SK-N-SH treated with all-trans-retinoic acid at 6 μM for 48 hours (cell line): Measurements from ENCODE around the gene ZFAND3.
"Not testable (repeated sequence)": the region's sequence is repeated elsewhere in the genome, so short reads cannot be mapped to it uniquely, and the experiment has no call there.

Source experiments
- ATAC-seq: fragments of 200-7000 bp; cut with Tn5 transposase; 3 replicates; pipeline ENCODE4 v1.9.1; 2020; ENCODE audit warnings: mild to moderate bottlenecking, moderate library complexity
- ARNTL ChIP-seq: fragments of 450-650 bp; formaldehyde crosslinking; IDR thresholded peaks from 2 replicates; pipeline ENCODE4 v1.5.0; 2020; ENCODE audit warnings: low read depth, mild to moderate bottlenecking, moderate library complexity, borderline replicate concordance
- BACH2 ChIP-seq: fragments of 250-450 bp; sonication (Bioruptor Pico); IDR thresholded peaks from 2 replicates; pipeline ENCODE4 v1.9.0; 2021; ENCODE audit warnings: mild to moderate bottlenecking, borderline replicate concordance
- CREB5 ChIP-seq: fragments of 250-450 bp; sonication (Bioruptor Pico); IDR thresholded peaks from 2 replicates; pipeline ENCODE4 v1.5.1; 2020; ENCODE audit warnings: low read depth, mild to moderate bottlenecking, moderate library complexity
- CSDC2 ChIP-seq: fragments of 250-450 bp; sonication (Bioruptor Pico); IDR thresholded peaks from 2 replicates; pipeline ENCODE4 v1.5.0; 2020; ENCODE audit warnings: mild to moderate bottlenecking, moderate library complexity
- CSRNP3 ChIP-seq: fragments of 250-450 bp; sonication (Bioruptor Pico); IDR thresholded peaks from 2 replicates; pipeline ENCODE4 v1.5.1; 2021; ENCODE audit warnings: mild to moderate bottlenecking, moderate library complexity
- ESRRG ChIP-seq: fragments of 250-450 bp; sonication (Bioruptor Pico); IDR thresholded peaks from 2 replicates; pipeline ENCODE4 v1.6.1; 2021; ENCODE audit warnings: mild to moderate bottlenecking
- GLIS3 ChIP-seq: fragments of 250-450 bp; sonication (Bioruptor Pico); IDR thresholded peaks from 2 replicates; pipeline ENCODE4 v1.5.0; 2020; ENCODE audit warnings: mild to moderate bottlenecking, moderate library complexity
- OSR1 ChIP-seq: fragments of 250-450 bp; sonication (Bioruptor Pico); IDR thresholded peaks from 2 replicates; pipeline ENCODE4 v1.8.0; 2022; ENCODE audit warnings: moderate library complexity, mild to moderate bottlenecking, inconsistent platforms
- PPARA ChIP-seq: fragments of 250-450 bp; sonication (Bioruptor Pico); IDR thresholded peaks from 2 replicates; pipeline ENCODE4 v1.5.0; 2020; ENCODE audit warnings: mild to moderate bottlenecking, borderline replicate concordance
- RARB ChIP-seq: fragments of 250-450 bp; sonication (Bioruptor Pico); IDR thresholded peaks from 2 replicates; pipeline ENCODE4 v1.8.0; 2021; ENCODE audit warnings: mild to moderate bottlenecking, moderate library complexity
- SNAI2 ChIP-seq: fragments of 250-450 bp; sonication (Bioruptor Pico); IDR thresholded peaks from 2 replicates; pipeline ENCODE4 v1.5.0; 2020; ENCODE audit warnings: mild to moderate bottlenecking, moderate library complexity
- TCF4 ChIP-seq: fragments of 250-450 bp; sonication (Bioruptor Pico); IDR thresholded peaks from 2 replicates; pipeline ENCODE4 v1.8.0; 2021; ENCODE audit warnings: mild to moderate bottlenecking, moderate library complexity, borderline replicate concordance
- TOX ChIP-seq: fragments of 250-450 bp; sonication (Bioruptor Pico); IDR thresholded peaks from 2 replicates; pipeline ENCODE4 v1.8.0; 2021; ENCODE audit warnings: mild to moderate bottlenecking, moderate library complexity, borderline replicate concordance
- TSHZ2 ChIP-seq: fragments of 250-450 bp; sonication (Bioruptor Pico); IDR thresholded peaks from 2 replicates; pipeline ENCODE4 v1.5.0; 2020; ENCODE audit warnings: mild to moderate bottlenecking, moderate library complexity
- ZC3H10 ChIP-seq: fragments of 250-450 bp; sonication (Bioruptor Pico); IDR thresholded peaks from 2 replicates; pipeline ENCODE4 v1.5.1; 2021; ENCODE audit warnings: mild to moderate bottlenecking, moderate library complexity
- ZFP3 ChIP-seq: fragments of 250-450 bp; sonication (Bioruptor Pico); IDR thresholded peaks from 2 replicates; pipeline ENCODE4 v1.5.0; 2020; ENCODE audit warnings: mild to moderate bottlenecking, moderate library complexity
- ZFP30 ChIP-seq: fragments of 450-650 bp; formaldehyde crosslinking; IDR thresholded peaks from 2 replicates; pipeline ENCODE4 v1.5.0; 2022; ENCODE audit warnings: mild to moderate bottlenecking, moderate library complexity
- ZNF565 ChIP-seq: fragments of 450-650 bp; formaldehyde crosslinking; conservative IDR thresholded peaks from 2 replicates; pipeline ENCODE4 v1.5.0; 2020; ENCODE audit warnings: low read depth, mild to moderate bottlenecking, moderate library complexity
- ZNF70 ChIP-seq: fragments of 450-650 bp; formaldehyde crosslinking; IDR thresholded peaks from 2 replicates; pipeline ENCODE4 v1.5.0; 2020; ENCODE audit warnings: mild to moderate bottlenecking, moderate library complexity
- ZNF8 ChIP-seq: fragments of 450-650 bp; formaldehyde crosslinking; IDR thresholded peaks from 2 replicates; pipeline ENCODE4 v1.5.0; 2020; ENCODE audit warnings: mild to moderate bottlenecking, moderate library complexity

Gene ZFAND3

GRCh38 chr6:37956711-37957275 is 137.3 kb downstream of the ZFAND3 start:
- TF ChIP-seq ZFP30 (CRISPR knock-in tag) (no peak), CSRNP3 (CRISPR knock-in tag) (no peak), ZC3H10 (no peak), TCF4 (CRISPR knock-in tag) (no peak), CREB5 (CRISPR knock-in tag) (no peak), RARB (CRISPR knock-in tag) (no peak), ZNF8 (CRISPR knock-in tag) (no peak), SNAI2 (CRISPR knock-in tag) (no peak), TOX (CRISPR knock-in tag) (no peak), PPARA (CRISPR knock-in tag) (no peak), ZFP3 (no peak), BACH2 (CRISPR knock-in tag) (no peak), ZNF70 (CRISPR knock-in tag) (no peak), ESRRG (no peak), ZNF565 (CRISPR knock-in tag) (no peak), ARNTL (CRISPR knock-in tag) (no peak), OSR1 (CRISPR knock-in tag) (no peak), TSHZ2 (no peak)
- TF ChIP-seq, all 23 proteins: peak for 0
- no peak for ATAC-seq

GRCh38 chr6:37959061-37959460 is 139.5 kb downstream of the ZFAND3 start:
- no peak for ATAC-seq
- no peak for TF ChIP-seq ZFP3
- TF ChIP-seq, all 23 proteins: peak for 0

GRCh38 chr6:37960139-37960935 is 140.8 kb downstream of the ZFAND3 start:
- TF ChIP-seq RARB (CRISPR knock-in tag) (no peak), TOX (CRISPR knock-in tag) (no peak), CREB5 (CRISPR knock-in tag) (no peak), ZNF70 (CRISPR knock-in tag) (no peak), CSDC2 (CRISPR knock-in tag) (no peak), ZFP3 (no peak), TCF4 (CRISPR knock-in tag) (no peak), ARNTL (CRISPR knock-in tag) (no peak), BACH2 (CRISPR knock-in tag) (no peak), ZNF565 (CRISPR knock-in tag) (no peak), ESRRG (no peak), ZC3H10 (no peak), ZNF8 (CRISPR knock-in tag) (no peak), CSRNP3 (CRISPR knock-in tag) (no peak), GLIS3 (CRISPR knock-in tag) (no peak)
- no peak for ATAC-seq

GRCh38 chr6:37962481-37963080 is 143.1 kb downstream of the ZFAND3 start:
- ATAC-seq, result not testable (repeated sequence)
